Midbrain (tissue), 1 donor: ENCODE data around the gene ATG16L1.
"Not testable (repeated sequence)": the region's sequence is repeated elsewhere in the genome, so short reads cannot be mapped to it uniquely, and the experiment has no call there.

ENCODE experiments used
- DNase-seq: peaks from one replicate; lab custom pipeline; 2025; lab: John Stamatoyannopoulos, UW

Gene ATG16L1

GRCh38 chr2:233332125-233332524 is 80.7 kb downstream of the ATG16L1 start:
- no peak for DNase-seq

DNA sequence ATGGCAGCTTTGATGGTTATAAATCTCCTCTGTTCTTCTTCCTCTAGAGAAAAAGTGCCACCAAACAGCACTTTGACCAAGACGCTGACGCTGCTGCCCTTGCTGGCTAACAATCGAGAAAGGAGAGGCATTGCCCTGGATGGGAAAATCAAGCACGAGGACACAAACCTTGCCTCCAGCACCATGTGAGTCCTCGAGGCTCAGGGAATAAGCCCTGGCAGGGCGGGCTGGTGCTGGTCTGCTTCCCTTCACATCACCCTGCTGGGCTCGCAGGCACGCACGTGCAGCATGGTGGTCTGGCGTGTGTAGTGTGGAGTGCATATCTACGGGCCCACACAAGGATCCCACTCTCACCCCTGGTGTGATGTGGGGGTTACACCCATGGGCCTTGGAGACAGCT is 83.4 kb downstream of the ATG16L1 start:
- DNase-seq: no peak

- DNase-seq: not testable (repeated sequence)
Measured at GRCh38 chr2:233336091-233336490, 84.6 kb downstream of the ATG16L1 start.

- DNase-seq: no peak
Measured at GRCh38 chr2:233336541-233336940, 85.1 kb downstream of the ATG16L1 start.

GRCh38 chr2:233338046-233338445 is 86.6 kb downstream of the ATG16L1 start:
- no peak for DNase-seq

DNA sequence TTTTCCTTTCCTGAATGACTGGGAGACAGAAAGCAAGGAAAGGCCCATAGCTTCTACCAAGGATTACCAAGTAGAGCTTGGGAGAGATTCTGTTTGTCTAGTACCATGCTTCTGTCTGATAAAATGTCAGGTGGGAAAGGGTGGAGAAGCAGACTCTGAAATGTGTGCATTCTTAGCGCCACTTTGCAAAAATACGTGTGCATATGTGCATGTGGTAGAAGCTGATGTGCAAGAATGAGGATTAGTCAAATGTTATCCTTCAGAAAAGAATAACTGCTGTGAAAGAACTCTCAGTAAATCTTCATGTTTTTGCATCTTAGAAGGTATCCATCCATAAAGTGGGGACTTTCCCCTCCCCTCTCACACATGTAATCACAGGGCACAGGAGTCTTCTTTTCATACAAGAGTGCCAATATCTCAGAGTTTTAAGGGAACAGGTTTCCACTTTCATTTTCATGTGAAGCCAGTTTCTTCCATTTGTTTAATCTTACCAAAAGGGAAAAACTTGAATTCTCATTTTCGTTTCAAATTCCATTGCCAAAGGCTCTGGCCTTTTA is 87.4 kb downstream of the ATG16L1 start:
- no peak for DNase-seq

DNA sequence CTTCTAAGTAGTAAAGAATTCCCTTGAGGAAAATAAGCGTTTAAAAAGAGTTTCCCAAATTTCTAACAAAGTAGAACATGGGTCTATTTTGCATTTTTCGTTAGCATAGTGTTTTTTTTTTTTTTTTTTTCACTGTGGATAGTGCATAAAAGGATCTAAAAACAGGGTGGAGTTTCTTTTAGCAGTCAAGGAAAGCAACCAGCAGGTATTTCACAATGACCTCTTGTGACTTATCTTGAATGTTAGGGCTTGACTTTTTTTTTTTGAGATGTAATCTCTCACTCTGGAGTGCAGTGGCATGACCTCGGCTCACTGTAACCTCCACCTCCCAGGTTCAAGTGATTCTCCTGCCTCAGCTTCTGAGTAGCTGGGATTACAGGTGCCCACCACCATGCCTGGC is 88.0 kb downstream of the ATG16L1 start:
- no peak for DNase-seq

GRCh38 chr2:233341296-233341695 is 89.8 kb downstream of the ATG16L1 start:
- DNase-seq: no peak

- DNase-seq: no peak
Measured at GRCh38 chr2:233342301-233342700, 90.8 kb downstream of the ATG16L1 start.

GRCh38 chr2:233343171-233343705 is 91.8 kb downstream of the ATG16L1 start:
- no peak for DNase-seq
